HFFc6 (cell line): ENCODE data around the gene PCCA. TPM values are rescaled to one million over a fixed set of nuclear protein-coding genes. Genes with fewer than 3 reads are reported as not detected.

ENCODE experiments used
- DNase-seq: peaks from one replicate; pipeline ENCODE4 v3.0.0-alpha.2; 2018
- H3K27ac Mint-ChIP-seq: 2 replicates; pipeline ENCODE4 v1.8.0; 2020; ENCODE audit warnings: mild to moderate bottlenecking, mixed read lengths
- H3K27me3 Mint-ChIP-seq: 2 replicates; pipeline ENCODE4 v1.8.0; 2021; ENCODE audit warnings: mild to moderate bottlenecking, moderate library complexity, mixed read lengths; ENCODE audit not compliant: insufficient read depth
- H3K36me3 Mint-ChIP-seq: 2 replicates; pipeline ENCODE4 v1.8.0; 2021; ENCODE audit warnings: low read depth, mixed read lengths
- H3K4me1 Mint-ChIP-seq: 2 replicates; pipeline ENCODE4 v1.8.0; 2020; ENCODE audit warnings: low read depth, mixed read lengths
- H3K4me3 Mint-ChIP-seq: 2 replicates; pipeline ENCODE4 v1.8.0; 2020; ENCODE audit warnings: mild to moderate bottlenecking, moderate library complexity, mixed read lengths
- H3K9me3 Mint-ChIP-seq: 2 replicates; pipeline ENCODE4 v1.8.0; 2020; ENCODE audit warnings: mild to moderate bottlenecking, mixed read lengths
- CTCF ChIP-seq: fragments of 200-600 bp; sonication (generic); IDR thresholded peaks from 2 replicates; pipeline ENCODE4 v1.5.0; 2021; ENCODE audit warnings: antibody characterized with exemption, mild to moderate bottlenecking
- long read RNA-seq: library from polyadenylated mRNA; unstranded; transcript quantifications from one replicate; pipeline ENCODE4 v2.0.0, GENCODE V29; 2019
- total RNA-seq, 6 experiments: library from RNA; stranded (reverse); fragmentation: NEBNext Ultra II Directional; extraction: Animal tissue kit (Norgen Biotek cat#: 25700); gene quantifications; 2 replicates in 1 of 6; 3 replicates in 5 of 6; pipeline ENCODE4 v1.2.3, GENCODE V29; 2021

PCCA gene, protein sequence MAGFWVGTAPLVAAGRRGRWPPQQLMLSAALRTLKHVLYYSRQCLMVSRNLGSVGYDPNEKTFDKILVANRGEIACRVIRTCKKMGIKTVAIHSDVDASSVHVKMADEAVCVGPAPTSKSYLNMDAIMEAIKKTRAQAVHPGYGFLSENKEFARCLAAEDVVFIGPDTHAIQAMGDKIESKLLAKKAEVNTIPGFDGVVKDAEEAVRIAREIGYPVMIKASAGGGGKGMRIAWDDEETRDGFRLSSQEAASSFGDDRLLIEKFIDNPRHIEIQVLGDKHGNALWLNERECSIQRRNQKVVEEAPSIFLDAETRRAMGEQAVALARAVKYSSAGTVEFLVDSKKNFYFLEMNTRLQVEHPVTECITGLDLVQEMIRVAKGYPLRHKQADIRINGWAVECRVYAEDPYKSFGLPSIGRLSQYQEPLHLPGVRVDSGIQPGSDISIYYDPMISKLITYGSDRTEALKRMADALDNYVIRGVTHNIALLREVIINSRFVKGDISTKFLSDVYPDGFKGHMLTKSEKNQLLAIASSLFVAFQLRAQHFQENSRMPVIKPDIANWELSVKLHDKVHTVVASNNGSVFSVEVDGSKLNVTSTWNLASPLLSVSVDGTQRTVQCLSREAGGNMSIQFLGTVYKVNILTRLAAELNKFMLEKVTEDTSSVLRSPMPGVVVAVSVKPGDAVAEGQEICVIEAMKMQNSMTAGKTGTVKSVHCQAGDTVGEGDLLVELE
- 10 to 100 TPM; 12.9 to 16.9 (median 14.7) TPM for total RNA-seq
- long read RNA-seq, partial matches to known transcripts, result 2 of 9 reads
- long read RNA-seq, other reads (novel, unspliced or antisense), result 4 of 9 reads

DNA sequence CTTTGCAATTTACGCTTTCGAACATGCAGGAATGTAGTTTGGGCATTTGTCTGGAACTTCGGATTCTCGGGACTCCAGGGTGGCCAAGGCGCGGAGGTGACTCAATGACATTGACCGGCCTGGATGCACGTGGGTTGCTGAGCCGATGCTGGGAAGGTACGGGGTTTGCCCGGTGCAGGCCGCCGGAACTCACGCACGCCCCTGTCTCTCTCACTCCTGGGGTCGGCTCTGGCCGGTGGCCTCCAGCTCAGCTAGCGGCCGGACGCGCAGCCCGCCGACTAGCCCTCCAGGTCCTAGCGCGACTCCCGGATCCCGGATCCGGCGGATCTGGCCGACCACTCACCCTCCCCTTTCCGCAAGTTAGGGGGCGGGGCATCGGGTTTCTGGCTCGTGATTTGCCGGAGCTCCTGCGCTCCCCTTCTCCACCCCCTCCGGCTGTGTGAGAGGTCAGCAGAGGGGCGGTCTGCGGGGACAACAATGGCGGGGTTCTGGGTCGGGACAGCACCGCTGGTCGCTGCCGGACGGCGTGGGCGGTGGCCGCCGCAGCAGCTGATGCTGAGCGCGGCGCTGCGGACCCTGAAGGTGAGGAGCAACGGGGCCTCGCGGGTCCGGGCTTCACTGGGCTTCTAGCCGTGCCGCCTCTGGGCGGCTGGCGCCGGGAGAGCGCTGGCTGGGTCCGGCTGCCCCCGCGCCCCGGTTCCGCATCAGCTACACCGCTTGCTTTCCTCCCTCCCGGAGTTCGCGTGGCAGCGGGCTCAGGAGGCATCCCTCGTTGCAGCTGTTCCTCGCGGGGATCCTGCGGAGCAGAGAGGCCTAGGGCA lies at the start of gene PCCA:
TSS of gene PCCA (plus strand) at position 450 of the 821 bp plus-strand sequence. CDS start at position 478, 28 bp downstream.
- no peak for TF ChIP-seq CTCF
- peak; percentile 90 for DNase-seq
- Mint-ChIP-seq H3K27me3 (peaks cover 1% of the 10 kb centered on the region; the same call in 1 of the 2 replicates), H3K4me3 (peak within 1 kb of the TSS; percentile 94), H3K9me3 (no peaks in the 10 kb centered on the region), H3K36me3 (peaks cover 6% of the 10 kb centered on the region), H3K4me1 (peaks cover 35% of the 10 kb centered on the region), H3K27ac (peak within 1 kb of the TSS; percentile 81)

DNA sequence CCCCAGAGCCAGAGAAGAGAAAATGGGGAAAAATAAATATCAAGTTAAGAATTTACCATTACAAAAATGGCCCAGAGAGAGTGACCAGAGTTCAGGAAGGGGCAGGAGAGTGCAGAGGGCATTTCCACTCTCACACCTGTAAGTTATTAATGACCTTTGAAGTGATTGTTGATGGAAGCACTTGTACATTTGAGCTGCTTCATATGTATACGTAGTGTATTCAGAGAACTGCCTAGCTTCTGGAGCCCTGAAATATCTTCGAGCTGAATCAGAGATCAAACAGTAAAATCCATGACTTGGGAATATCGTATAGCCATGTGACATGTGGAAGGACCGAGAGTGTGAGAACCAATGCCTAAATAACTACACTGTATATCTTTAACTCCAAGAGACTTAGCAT lies 49.2 kb upstream of the PCCA start:
- Mint-ChIP-seq H3K9me3 (no peaks in the 10 kb centered on the region), H3K4me1 (peaks cover 13% of the 10 kb centered on the region), H3K27ac (no peak overlapping the region), H3K4me3 (peak overlapping the region; percentile 30), H3K27me3 (peaks cover 2% of the 10 kb centered on the region; the same call in 1 of the 2 replicates), H3K36me3 (no peaks in the 10 kb centered on the region)
- peak; percentile 3 for DNase-seq
- TF ChIP-seq CTCF, result no peak

DNA sequence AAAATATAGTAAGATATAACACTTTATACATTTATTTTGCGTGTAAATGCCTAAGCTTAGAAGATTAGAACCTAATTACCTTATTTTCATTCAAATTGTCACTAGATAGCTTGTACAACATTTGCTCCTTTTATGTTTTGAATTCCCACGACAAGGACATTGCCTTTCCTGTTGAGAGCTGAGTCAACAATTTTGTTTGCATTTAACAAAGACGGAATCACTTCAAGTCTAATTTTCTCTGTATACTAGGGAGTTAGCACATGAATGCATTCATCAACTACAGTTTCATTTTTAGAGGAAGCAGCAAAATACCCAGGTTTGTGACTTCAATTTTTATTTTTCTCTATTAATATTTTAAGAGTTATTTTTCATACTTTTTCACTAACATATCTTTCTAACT lies 48.7 kb upstream of the PCCA start:
- no peak for DNase-seq
- H3K4me1 Mint-ChIP-seq, result peaks cover 13% of the 10 kb centered on the region
- TF ChIP-seq CTCF, result no peak
- H3K27me3 Mint-ChIP-seq, result peaks cover 2% of the 10 kb centered on the region; the same call in 1 of the 2 replicates
- H3K4me3 Mint-ChIP-seq, result peak overlapping the region; percentile 30
- H3K27ac Mint-ChIP-seq, result no peak overlapping the region
- H3K36me3 Mint-ChIP-seq, result no peaks in the 10 kb centered on the region
- H3K9me3 Mint-ChIP-seq, result no peaks in the 10 kb centered on the region

DNA sequence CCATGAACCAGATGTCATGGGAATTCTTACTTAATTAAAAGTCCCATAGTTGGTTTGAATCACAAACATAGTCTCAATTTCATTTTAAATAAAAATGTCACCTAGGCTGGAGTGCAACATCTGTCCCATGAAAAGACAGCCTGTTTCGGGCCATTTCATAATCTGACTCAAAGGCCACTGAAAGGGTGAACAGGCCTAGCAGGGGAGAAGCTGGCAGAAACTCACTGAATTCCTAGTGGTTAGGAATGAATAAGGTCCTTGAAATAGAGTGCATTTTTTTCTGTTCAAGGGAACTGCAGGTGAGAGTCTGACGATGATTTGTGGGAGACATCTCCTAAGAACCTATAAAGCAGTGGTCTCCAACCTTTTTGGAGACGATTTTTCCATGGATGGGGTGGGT lies 44.0 kb upstream of the PCCA start:
- H3K36me3 Mint-ChIP-seq, result no peaks in the 10 kb centered on the region
- H3K9me3 Mint-ChIP-seq, result no peaks in the 10 kb centered on the region
- no peak overlapping the region for H3K4me3 Mint-ChIP-seq
- no peak overlapping the region for H3K27ac Mint-ChIP-seq
- no peak for DNase-seq
- peaks cover 4% of the 10 kb centered on the region for H3K4me1 Mint-ChIP-seq
- TF ChIP-seq CTCF, result no peak
- H3K27me3 Mint-ChIP-seq, result peaks cover 2% of the 10 kb centered on the region; the same call in 1 of the 2 replicates

DNA sequence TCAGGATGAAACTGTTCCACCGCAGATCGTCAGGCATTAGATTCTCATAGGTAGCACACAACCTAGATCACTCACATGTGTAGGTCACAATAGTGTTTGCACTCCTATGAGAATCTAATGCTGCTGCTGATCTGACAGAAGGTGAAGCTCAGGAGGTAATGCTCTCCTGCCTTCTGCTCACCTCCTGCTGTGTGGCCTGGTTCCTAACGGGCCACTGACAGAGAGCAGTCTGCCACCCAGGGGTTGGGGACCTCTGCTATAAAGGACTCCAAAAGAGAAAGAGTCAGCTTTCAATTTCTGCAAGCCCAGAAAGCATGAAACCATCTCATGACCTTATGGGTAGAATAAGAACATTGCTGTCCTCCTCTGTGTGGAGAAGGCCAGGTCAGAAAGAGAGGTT lies 43.5 kb upstream of the PCCA start:
- no peaks in the 10 kb centered on the region for H3K36me3 Mint-ChIP-seq
- no peaks in the 10 kb centered on the region for H3K9me3 Mint-ChIP-seq
- DNase-seq, result no peak
- peaks cover 2% of the 10 kb centered on the region; the same call in 1 of the 2 replicates for H3K27me3 Mint-ChIP-seq
- no peak overlapping the region for H3K4me3 Mint-ChIP-seq
- peaks cover under 1% of the 10 kb centered on the region for H3K4me1 Mint-ChIP-seq
- H3K27ac Mint-ChIP-seq, result no peak overlapping the region
- no peak for TF ChIP-seq CTCF
